Activated gamma-delta T cell (primary cell): Measurements from ENCODE around the gene GDF11.

ENCODE experiments used
- DNase-seq: peaks from one replicate; lab custom pipeline; 2025; lab: John Stamatoyannopoulos, UW

The GDF11 gene

GRCh38 chr12:55795950-55796349 lies 53.0 kb downstream of the GDF11 start:
- no peak for DNase-seq

- DNase-seq, result no peak
Observed at GRCh38 chr12:55797068-55797467, 54.1 kb downstream of the GDF11 start.

GRCh38 chr12:55797550-55797949 lies 54.6 kb downstream of the GDF11 start:
- DNase-seq, result no peak
